B cell (primary cell): ENCODE data around the gene CHFR. TPM values are rescaled to one million over a fixed set of nuclear protein-coding genes. Genes with fewer than 3 reads are reported as not detected.

Experiments
- ATAC-seq: fragments of 200-7000 bp; cut with Tn5 transposase; one replicate; pipeline ENCODE4 v1.10.0; 2021; ENCODE audit warnings: low read depth, mild to moderate bottlenecking, moderate number of reproducible peaks, moderate library complexity
- CTCF ChIA-PET: fragments of 350-600 bp; sonication (Branson Sonifier 250); formaldehyde crosslinking; loops from one replicate; lab custom pipeline; 2021; ENCODE audit warnings: antibody characterized with exemption, inconsistent platforms; lab: Charles Lee
- POLR2A ChIA-PET: fragments of 350-600 bp; sonication (Branson Sonifier 250); formaldehyde crosslinking; loops from one replicate; lab custom pipeline; 2021; ENCODE audit warnings: antibody characterized with exemption; lab: Charles Lee
- DNase-seq: peaks from one replicate; pipeline ENCODE4 v3.0.0; 2013
- H2AFZ ChIP-seq: 2 replicates; pipeline ENCODE4 v1.6.1; 2012; ENCODE audit warnings: mild to moderate bottlenecking, low read depth, low read length; ENCODE audit not compliant: insufficient read depth, poor library complexity, severe bottlenecking
- H3K27ac ChIP-seq, 2 donors: 1 replicate in 1 of 2; 2 replicates in 1 of 2; pipeline ENCODE4 v1.5.1; 2012 to 2013; ENCODE audit warnings: low read length in 2 of 2, mild to moderate bottlenecking in 2 of 2, moderate library complexity in 1 of 2
- H3K27me3 ChIP-seq, 4 experiments: fragments of 200-600 bp in 1 of 4; sonication (generic) in 1 of 4; replicated peaks in 1 of 4; 1 replicate in 2 of 4; 2 replicates in 2 of 4; pipeline versions ENCODE4 v1.6.1 to v1.7.0; 2013 to 2016; ENCODE audit warnings: low read length in 3 of 4, mild to moderate bottlenecking in 2 of 4, mixed read lengths in 1 of 4, moderate library complexity in 1 of 4; ENCODE audit not compliant: insufficient read depth in 4 of 4, control insufficient read depth in 3 of 4; ENCODE audit errors: control extremely low read depth in 1 of 4
- H3K36me3 ChIP-seq, 2 experiments: replicated peaks in 1 of 2; 1 replicate in 1 of 2; 2 replicates in 1 of 2; pipeline versions ENCODE4 v1.6.1 to v1.7.1; 2013; ENCODE audit warnings: low read length in 1 of 2; ENCODE audit not compliant: insufficient read depth in 2 of 2, control insufficient read depth in 1 of 2; ENCODE audit errors: control extremely low read depth in 1 of 2, extremely low read depth in 1 of 2
- H3K4me1 ChIP-seq, 2 donors: fragments of 200-600 bp in 1 of 2; sonication (generic) in 1 of 2; 1 replicate in 1 of 2; 2 replicates in 1 of 2; pipeline versions ENCODE4 v1.5.1 to v1.6.1; 2013 to 2017; ENCODE audit warnings: low read length in 2 of 2; ENCODE audit not compliant: control insufficient read depth in 2 of 2, insufficient read depth in 2 of 2
- H3K4me2 ChIP-seq: replicated peaks from 2 replicates; pipeline ENCODE3; 2012; ENCODE audit warnings: mild to moderate bottlenecking, low read depth, low read length; ENCODE audit not compliant: poor library complexity, severe bottlenecking
- H3K4me3 ChIP-seq, 5 experiments: fragments of 200-600 bp in 1 of 5; sonication (generic) in 1 of 5; 1 replicate in 3 of 5; 2 replicates in 2 of 5; pipeline versions ENCODE4 v1.5.1 to v1.7.0; 2011 to 2016; ENCODE audit warnings: low read length in 4 of 5, mild to moderate bottlenecking in 4 of 5, low read depth in 2 of 5, control low read depth in 1 of 5, moderate library complexity in 1 of 5; ENCODE audit not compliant: insufficient read depth in 1 of 5; ENCODE audit errors: control extremely low read depth in 1 of 5, extremely low read depth in 1 of 5
- H3K79me2 ChIP-seq: fragments of 200-600 bp; sonication (generic); one replicate; pipeline ENCODE4 v1.6.0; 2016; ENCODE audit warnings: low read length; ENCODE audit not compliant: control insufficient read depth, insufficient read depth
- H3K9ac ChIP-seq: fragments of 200-600 bp; sonication (generic); 2 replicates; pipeline ENCODE4 v1.6.1; 2017; ENCODE audit warnings: mild to moderate bottlenecking, low read length, moderate library complexity
- H3K9me3 ChIP-seq, 3 donors: one replicate each; pipeline versions ENCODE4 v1.6.1 to v1.7.1; 2013; ENCODE audit warnings: low read length in 2 of 3; ENCODE audit not compliant: control insufficient read depth in 2 of 3, insufficient read depth in 1 of 3; ENCODE audit errors: control extremely low read depth in 1 of 3
- H4K20me1 ChIP-seq: 2 replicates; pipeline ENCODE4 v1.6.0; 2012; ENCODE audit warnings: mild to moderate bottlenecking, low read length; ENCODE audit not compliant: insufficient read depth, control insufficient read depth, poor library complexity, severe bottlenecking
- H3K27ac Mint-ChIP-seq: one replicate; pipeline ENCODE4 v1.8.0; 2021; ENCODE audit warnings: mixed read lengths
- H3K27me3 Mint-ChIP-seq: one replicate; pipeline ENCODE4 v1.8.0; 2021; ENCODE audit warnings: mixed read lengths
- H3K4me1 Mint-ChIP-seq: one replicate; pipeline ENCODE4 v1.8.0; 2021; ENCODE audit warnings: mixed read lengths
- H3K4me3 Mint-ChIP-seq: one replicate; pipeline ENCODE4 v1.8.0; 2021; ENCODE audit warnings: mixed read lengths
- H3K9me3 Mint-ChIP-seq: one replicate; pipeline ENCODE4 v1.8.0; 2022; ENCODE audit warnings: mixed read lengths; ENCODE audit not compliant: insufficient read depth
- CTCF ChIP-seq: fragments of 200-600 bp; IDR thresholded peaks from one replicate; pipeline ENCODE4 v1.8.0; 2022; ENCODE audit warnings: antibody characterized with exemption, mild to moderate bottlenecking
- EZH2 ChIP-seq: IDR thresholded peaks from 2 replicates; pipeline ENCODE4 v1.6.1; 2012; ENCODE audit warnings: borderline replicate concordance, low read depth, mild to moderate bottlenecking, moderate library complexity, low read length; ENCODE audit not compliant: insufficient read depth, poor library complexity, severe bottlenecking
- WGBS: methylation state at CpG from one replicate; pipeline ENCODE4 v1.1.5; 2013; ENCODE audit warnings: missing lambda C conversion rate; ENCODE audit not compliant: insufficient coverage; 5-methylcytosine and 5-hydroxymethylcytosine counted together
- intact Hi-C: fragments of 100-400 bp; cut with micrococcal nuclease; formaldehyde crosslinking; loops from one replicate; pipeline ENCODE4 v1.10.0; 2022
- polyA plus RNA-seq: library from polyadenylated mRNA; depleted of rRNA; stranded (reverse); fragments of >200 nt; gene quantifications from 2 replicates; pipeline ENCODE4 v1.2.3, GENCODE V29; 2012
- total RNA-seq, 2 donors: library from RNA; stranded (reverse); fragments of 120-200 nt in 1 of 2; gene quantifications; 1 replicate in 1 of 2; 2 replicates in 1 of 2; pipeline versions ENCODE4 v1.2.3 to v1.2.4, GENCODE V29; 2013 to 2022

The CHFR gene
- total and polyA plus RNA-seq, 2 donors (not counting 1 experiment from before 2014, with no cell fraction given), result 83.8 to 92.5 TPM

- no peaks in the 10 kb centered on the region for H3K9me3 ChIP-seq
- 94% methylated on average over 12 of the region's 14 CpGs for WGBS
- no peak overlapping the region for H3K4me3 ChIP-seq
- H3K79me2 ChIP-seq, result peaks cover 43% of the 10 kb centered on the region
- Mint-ChIP-seq H3K4me1 (peaks cover 4% of the 10 kb centered on the region), H3K27ac (no peak overlapping the region), H3K27me3 (no peaks in the 10 kb centered on the region), H3K4me3 (no peak overlapping the region), H3K9me3 (no peaks in the 10 kb centered on the region)
- peaks cover 14 to 61% of the 10 kb centered on the region in 2 experiments for H3K36me3 ChIP-seq
- no peak for ATAC-seq
- POLR2A ChIA-PET, result no interaction called here
- peaks cover 18% of the 10 kb centered on the region for H4K20me1 ChIP-seq
- intact Hi-C loops, result no loop called here
- H3K27me3 ChIP-seq, result no peaks in the 10 kb centered on the region
- no peak overlapping the region for H3K27ac ChIP-seq
- no peaks in the 10 kb centered on the region for H3K4me1 ChIP-seq
- no peak overlapping the region for H3K9ac ChIP-seq
- no peak overlapping the region for H3K4me2 ChIP-seq
- DNase-seq, result no peak
- H2AFZ ChIP-seq, result no peak overlapping the region
- CTCF ChIA-PET, result no interaction called here
- no peak for TF ChIP-seq EZH2
- no peak for TF ChIP-seq CTCF
These were observed 17.9 kb downstream of the CHFR start for GRCh38 chr12:132869551-132869950.

- ChIA-PET CTCF (no interaction called here), POLR2A (no interaction called here)
- H3K27me3 Mint-ChIP-seq, result no peaks in the 10 kb centered on the region
- ATAC-seq (no peak), DNase-seq (no peak)
- Histone ChIP-seq H3K4me1 (no peaks in the 10 kb centered on the region), H3K27ac (no peak overlapping the region), H2AFZ (no peak overlapping the region), H3K36me3 (peaks cover 9 to 45% of the 10 kb centered on the region in 2 experiments), H3K9me3 (no peaks in the 10 kb centered on the region), H3K4me3 (no peak overlapping the region), H3K79me2 (peaks cover 26% of the 10 kb centered on the region), H3K4me2 (no peak overlapping the region), H3K9ac (no peak overlapping the region), H4K20me1 (no peaks in the 10 kb centered on the region), H3K27me3 (no peaks in the 10 kb centered on the region)
- no peak overlapping the region for H3K27ac Mint-ChIP-seq
- H3K4me1 Mint-ChIP-seq, result no peaks in the 10 kb centered on the region
- intact Hi-C loops, result no loop called here
- no peak overlapping the region for H3K4me3 Mint-ChIP-seq
- 97% methylated on average over 13 of the region's 14 CpGs for WGBS
- no peaks in the 10 kb centered on the region for H3K9me3 Mint-ChIP-seq
- TF ChIP-seq EZH2, result no peak
These were observed 21.1 kb downstream of the CHFR start for GRCh38 chr12:132866251-132866828.
